ENCODE results near the gene PIK3C2B.

PIK3C2B gene

DNA sequence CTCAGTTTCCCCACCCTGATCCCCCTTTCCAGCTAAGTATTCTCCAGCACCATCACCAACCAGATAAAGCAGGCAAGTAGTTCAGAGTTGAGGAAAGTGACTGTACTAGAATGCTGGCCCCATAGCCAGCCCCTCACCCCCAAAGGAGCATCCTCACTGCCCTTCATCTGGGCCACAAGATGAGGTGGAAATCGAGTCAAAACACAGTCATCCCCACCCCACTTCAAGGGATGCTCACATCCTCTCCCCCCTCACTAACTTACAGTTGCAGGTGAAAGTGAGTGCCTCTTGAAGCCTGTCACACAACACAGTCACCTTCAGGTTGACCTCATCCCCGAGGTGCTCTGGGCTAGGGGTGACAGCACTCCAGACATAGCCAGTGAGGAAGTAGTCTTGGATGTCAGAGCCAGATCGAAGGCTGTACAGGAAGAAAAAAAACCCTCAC, 30.4 kb downstream of the PIK3C2B start:
- Histone ChIP-seq H3K27me3 (ENCODE audit: low read depth, low read length) (no peaks in the 10 kb centered on the region), H3K36me3 (ENCODE audit: control insufficient read depth in 1 of 2, insufficient read depth in 2 of 2, low read length in 2 of 2) (peaks cover 33 to 45% of the 10 kb centered on the region in 2 donors), H3K4me3 (ENCODE audit: low read depth in 1 of 2, low read length in 2 of 2) (no peak overlapping the region), H3K9me3 (ENCODE audit: control insufficient read depth in 1 of 2, low read length in 2 of 2) (no peaks in the 10 kb centered on the region), H3K27ac (ENCODE audit: low read length) (peak overlapping the region; percentile 57), H3K4me1 (ENCODE audit: control insufficient read depth in 1 of 2, insufficient read depth in 2 of 2, low read length in 2 of 2) (peaks cover 13 to 32% of the 10 kb centered on the region in 2 donors)

DNA sequence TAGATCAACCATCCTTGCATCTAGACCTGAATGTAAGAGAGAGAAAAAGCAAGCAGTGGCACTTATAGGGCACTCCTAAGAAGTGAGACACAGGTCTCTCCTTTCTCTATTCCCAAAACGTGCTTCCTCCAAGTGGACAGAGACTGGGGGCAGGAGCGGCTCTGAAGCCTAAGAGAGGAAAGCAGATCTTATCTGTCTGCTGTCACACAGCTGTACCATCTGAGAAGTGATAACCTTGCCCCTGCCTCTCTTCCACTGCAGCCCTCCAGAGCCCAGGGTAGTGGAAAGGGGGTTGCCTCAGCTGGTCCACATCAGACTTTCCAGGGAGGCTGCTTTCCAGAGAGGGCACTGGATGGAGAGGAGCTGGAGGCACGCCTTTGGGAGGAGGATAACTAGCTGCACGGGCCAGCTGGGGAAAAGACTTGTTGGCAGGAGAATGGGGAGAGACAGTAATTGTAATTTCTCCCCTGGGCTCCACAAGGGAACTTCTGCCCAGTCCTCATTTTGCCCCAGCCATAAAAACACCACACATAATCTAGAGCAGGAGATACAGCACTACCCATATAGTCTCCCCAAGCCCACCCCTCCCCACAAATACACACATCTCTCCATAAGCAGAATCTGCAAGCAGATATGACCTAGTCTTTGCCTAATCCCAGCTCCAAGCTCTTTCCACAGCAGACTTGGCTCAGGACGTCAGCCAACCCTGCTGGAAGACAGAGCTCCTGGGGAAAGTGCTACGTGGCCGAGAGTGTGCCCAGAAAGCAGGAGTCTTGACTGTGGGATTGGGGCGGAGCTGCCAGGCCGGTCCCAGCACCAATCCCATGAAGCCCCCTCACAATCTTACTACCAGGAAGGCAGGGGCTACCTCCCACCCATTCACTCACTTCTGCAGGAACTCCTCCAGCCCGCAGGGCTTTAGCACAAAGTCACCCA, 31.2 kb downstream of the PIK3C2B start:
- Histone ChIP-seq H3K27ac (ENCODE audit: low read length) (peak overlapping the region; percentile 57), H3K36me3 (ENCODE audit: control insufficient read depth in 1 of 2, insufficient read depth in 2 of 2, low read length in 2 of 2) (peaks cover 29 to 44% of the 10 kb centered on the region in 2 donors), H3K4me1 (ENCODE audit: control insufficient read depth in 1 of 2, insufficient read depth in 2 of 2, low read length in 2 of 2) (peaks cover 13 to 32% of the 10 kb centered on the region in 2 donors), H3K27me3 (ENCODE audit: low read depth, low read length) (no peaks in the 10 kb centered on the region), H3K9me3 (ENCODE audit: control insufficient read depth in 1 of 2, low read length in 2 of 2) (no peaks in the 10 kb centered on the region), H3K4me3 (ENCODE audit: low read depth in 1 of 2, low read length in 2 of 2) (no peak overlapping the region)

DNA sequence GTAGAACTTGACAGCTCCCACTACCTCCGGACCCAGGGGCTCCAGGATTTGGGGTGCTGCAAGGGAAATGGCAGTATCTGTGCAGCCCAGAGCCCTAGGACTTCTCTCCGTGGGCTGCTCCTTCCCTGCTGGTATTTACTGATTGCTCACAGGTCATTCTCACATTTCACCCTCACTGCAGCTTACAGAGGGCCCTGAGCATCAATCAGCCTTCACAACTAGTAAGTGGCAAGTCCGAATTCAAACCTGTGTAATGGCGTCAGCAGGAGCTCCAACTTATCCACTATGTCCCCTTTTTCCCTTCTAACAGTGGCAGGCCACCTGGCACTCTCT, 32.4 kb downstream of the PIK3C2B start:
- Histone ChIP-seq H3K27me3 (ENCODE audit: low read depth, low read length) (no peaks in the 10 kb centered on the region), H3K9me3 (ENCODE audit: control insufficient read depth in 1 of 2, low read length in 2 of 2) (no peaks in the 10 kb centered on the region), H3K4me3 (ENCODE audit: low read depth in 1 of 2, low read length in 2 of 2) (no peak overlapping the region), H3K36me3 (ENCODE audit: control insufficient read depth in 1 of 2, insufficient read depth in 2 of 2, low read length in 2 of 2) (peaks cover 32 to 50% of the 10 kb centered on the region in 2 donors), H3K4me1 (ENCODE audit: control insufficient read depth in 1 of 2, insufficient read depth in 2 of 2, low read length in 2 of 2) (peaks cover 13 to 35% of the 10 kb centered on the region in 2 donors), H3K27ac (ENCODE audit: low read length) (no peak overlapping the region)

DNA sequence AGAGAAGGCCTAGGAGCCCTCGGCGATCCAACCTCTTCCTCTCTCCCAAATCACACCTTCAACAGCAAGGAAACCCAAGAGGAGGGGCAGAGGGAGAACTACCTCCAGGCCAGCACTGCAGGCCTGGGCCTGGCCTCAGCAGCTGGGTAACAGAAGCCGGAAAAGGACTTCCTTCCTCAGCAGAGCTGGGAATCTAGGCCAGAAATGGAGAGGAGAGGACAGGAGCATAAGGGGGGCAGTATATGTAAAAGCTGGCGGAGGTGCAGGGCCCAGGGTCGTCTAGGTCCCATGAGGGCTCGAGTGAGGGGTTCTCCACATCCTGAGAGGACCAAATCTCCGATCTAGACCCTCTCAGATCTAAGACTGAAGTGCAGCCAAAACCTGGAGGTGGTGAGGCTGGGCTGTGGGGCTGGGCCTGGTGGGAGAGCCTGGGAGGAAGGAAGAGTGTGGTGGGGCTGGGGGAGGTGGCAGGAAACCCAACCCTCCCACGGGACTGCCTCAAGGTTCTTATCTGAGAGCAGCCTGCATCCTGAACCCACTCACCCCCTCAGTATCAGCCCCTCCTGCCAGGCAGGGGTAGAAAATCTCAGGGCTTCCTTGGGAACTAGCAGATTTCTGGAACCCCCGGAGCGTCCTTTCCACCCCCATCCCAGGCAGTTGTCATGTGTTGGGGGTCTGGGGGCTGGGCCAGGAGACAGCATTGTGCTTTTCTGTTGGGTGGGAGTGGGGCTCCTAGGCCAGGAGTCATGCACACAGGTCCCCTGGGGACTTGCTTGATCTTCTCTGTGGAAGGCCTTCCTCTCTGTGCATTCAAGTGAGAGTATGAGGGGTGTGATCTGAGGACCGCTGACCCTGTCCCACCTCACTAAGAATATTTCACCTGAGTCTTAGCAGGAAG, 33.0 kb downstream of the PIK3C2B start:
- Histone ChIP-seq H3K27me3 (ENCODE audit: low read depth, low read length) (no peaks in the 10 kb centered on the region), H3K9me3 (ENCODE audit: control insufficient read depth in 1 of 2, low read length in 2 of 2) (no peaks in the 10 kb centered on the region), H3K36me3 (ENCODE audit: control insufficient read depth in 1 of 2, insufficient read depth in 2 of 2, low read length in 2 of 2) (peaks cover 32 to 53% of the 10 kb centered on the region in 2 donors), H3K4me3 (ENCODE audit: low read depth in 1 of 2, low read length in 2 of 2) (no peak overlapping the region), H3K4me1 (ENCODE audit: control insufficient read depth in 1 of 2, insufficient read depth in 2 of 2, low read length in 2 of 2) (peaks cover 13 to 34% of the 10 kb centered on the region in 2 donors), H3K27ac (ENCODE audit: low read length) (peak overlapping the region; percentile 33)

DNA sequence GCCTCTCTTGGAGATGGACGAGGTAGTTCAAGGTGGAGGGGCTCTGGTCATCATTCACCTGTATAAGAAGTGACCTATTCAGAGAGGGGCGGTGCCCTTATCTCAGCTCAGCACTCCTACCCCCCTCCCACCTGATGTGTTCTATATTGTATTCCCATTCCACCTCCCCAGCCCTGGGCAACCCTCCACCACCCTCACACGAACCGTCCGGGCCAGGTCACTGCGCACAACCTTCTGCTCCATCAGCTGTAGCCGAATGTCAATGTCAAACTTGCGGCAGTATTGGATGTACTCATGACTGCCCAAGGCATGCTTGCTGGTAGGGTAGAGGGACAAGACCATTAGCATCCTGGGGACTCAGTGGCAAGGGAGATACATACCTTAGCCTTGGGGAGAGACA, 34.3 kb downstream of the PIK3C2B start:
- peaks cover 37 to 55% of the 10 kb centered on the region in 2 donors for H3K36me3 ChIP-seq (ENCODE audit: control insufficient read depth in 1 of 2, insufficient read depth in 2 of 2, low read length in 2 of 2)
- H3K4me1 ChIP-seq (ENCODE audit: control insufficient read depth in 1 of 2, insufficient read depth in 2 of 2, low read length in 2 of 2): peaks cover 11 to 25% of the 10 kb centered on the region in 2 donors
- H3K4me3 ChIP-seq (ENCODE audit: low read depth in 1 of 2, low read length in 2 of 2): no peak overlapping the region
- H3K9me3 ChIP-seq (ENCODE audit: control insufficient read depth in 1 of 2, low read length in 2 of 2): no peaks in the 10 kb centered on the region
- H3K27ac ChIP-seq (ENCODE audit: low read length): no peak overlapping the region
- H3K27me3 ChIP-seq (ENCODE audit: low read depth, low read length): no peaks in the 10 kb centered on the region

DNA sequence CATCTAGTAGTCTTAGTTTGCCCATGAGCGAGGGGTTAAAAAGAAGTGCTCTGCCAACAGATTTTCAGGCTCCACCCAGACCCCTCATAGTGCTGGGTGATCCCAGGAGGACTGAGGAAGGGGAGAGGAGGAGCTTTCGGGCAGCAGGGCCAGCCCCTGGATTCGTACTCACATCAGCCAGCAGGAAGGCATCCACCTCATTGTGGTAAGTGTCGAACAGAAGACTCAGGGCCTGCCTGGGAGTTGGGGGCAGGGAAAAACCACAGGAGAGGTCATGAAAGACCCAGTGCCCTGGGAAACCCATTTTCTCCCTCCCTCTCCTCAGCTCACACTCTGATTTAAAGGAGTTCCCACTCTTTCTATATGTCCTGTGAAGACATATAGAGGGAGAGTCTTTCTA, 34.9 kb downstream of the PIK3C2B start:
- Histone ChIP-seq H3K36me3 (ENCODE audit: control insufficient read depth in 1 of 2, insufficient read depth in 2 of 2, low read length in 2 of 2) (peaks cover 40 to 60% of the 10 kb centered on the region in 2 donors), H3K27me3 (ENCODE audit: low read depth, low read length) (no peaks in the 10 kb centered on the region), H3K9me3 (ENCODE audit: control insufficient read depth in 1 of 2, low read length in 2 of 2) (no peaks in the 10 kb centered on the region), H3K27ac (ENCODE audit: low read length) (no peak overlapping the region), H3K4me3 (ENCODE audit: low read depth in 1 of 2, low read length in 2 of 2) (no peak overlapping the region), H3K4me1 (ENCODE audit: control insufficient read depth in 1 of 2, insufficient read depth in 2 of 2, low read length in 2 of 2) (peaks cover 4 to 20% of the 10 kb centered on the region in 2 donors)

DNA sequence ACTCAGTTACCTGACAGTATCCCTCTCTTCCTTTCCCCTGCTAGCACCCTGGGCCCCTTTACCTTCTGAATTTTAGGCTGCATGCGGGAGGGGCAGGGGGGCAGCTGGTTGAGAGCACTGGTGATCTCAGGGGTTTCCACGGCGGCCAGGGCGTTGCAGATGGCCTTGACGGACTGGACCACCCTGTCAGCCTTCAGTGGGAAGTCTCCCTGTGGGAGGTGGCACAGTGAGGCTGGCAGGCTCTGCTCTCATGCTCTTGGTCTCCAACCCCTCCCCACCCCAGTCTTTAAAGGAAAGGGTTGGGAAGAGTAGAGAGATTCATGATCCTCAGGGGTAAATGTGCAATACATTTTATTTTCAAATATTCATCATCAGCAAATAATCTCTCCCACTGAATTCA, 36.9 kb downstream of the PIK3C2B start:
- H3K9me3 ChIP-seq (ENCODE audit: control insufficient read depth in 1 of 2, low read length in 2 of 2): no peaks in the 10 kb centered on the region

DNA sequence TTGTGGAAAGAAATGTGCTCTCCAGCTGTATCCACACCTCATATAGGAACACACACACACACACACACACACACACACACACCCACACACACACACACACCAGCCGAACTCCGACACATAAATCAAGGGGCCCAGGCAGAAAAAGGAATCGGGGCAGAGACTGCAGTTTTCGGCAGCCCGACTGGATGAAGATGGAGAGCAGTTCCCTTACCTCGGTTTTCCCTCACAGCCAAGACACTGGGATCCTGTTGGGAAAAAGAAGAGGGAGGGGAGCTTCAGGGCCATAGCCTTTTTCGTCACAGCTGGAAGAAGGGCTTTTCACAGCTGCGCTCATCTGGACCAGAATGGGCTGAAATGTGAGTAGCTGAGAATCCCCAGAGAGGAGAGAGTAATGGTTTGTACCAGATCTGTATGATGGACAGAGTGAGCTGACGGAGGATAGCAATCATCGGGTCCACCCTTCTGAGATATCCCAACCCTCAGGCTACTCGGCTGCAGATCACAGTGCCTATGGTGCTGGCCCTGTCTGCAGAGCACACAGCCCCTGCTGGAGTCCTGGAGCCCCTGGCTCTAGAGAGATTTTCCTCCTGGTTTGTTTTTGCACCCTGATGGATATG, 37.7 kb downstream of the PIK3C2B start:
- Histone ChIP-seq H3K4me3 (ENCODE audit: low read depth in 1 of 2, low read length in 2 of 2) (no peak overlapping the region), H3K9me3 (ENCODE audit: control insufficient read depth in 1 of 2, low read length in 2 of 2) (no peaks in the 10 kb centered on the region), H3K4me1 (ENCODE audit: control insufficient read depth in 1 of 2, insufficient read depth in 2 of 2, low read length in 2 of 2) (peaks cover 6 to 8% of the 10 kb centered on the region in 2 donors), H3K36me3 (ENCODE audit: control insufficient read depth in 1 of 2, insufficient read depth in 2 of 2, low read length in 2 of 2) (peaks cover 44 to 52% of the 10 kb centered on the region in 2 donors), H3K27me3 (ENCODE audit: low read depth, low read length) (no peaks in the 10 kb centered on the region), H3K27ac (ENCODE audit: low read length) (no peak overlapping the region)

More for the DNA sequence above, 36.9 kb downstream of the PIK3C2B start:
- Histone ChIP-seq H3K27me3 (ENCODE audit: low read depth, low read length) (no peaks in the 10 kb centered on the region), H3K4me1 (ENCODE audit: control insufficient read depth in 1 of 2, insufficient read depth in 2 of 2, low read length in 2 of 2) (peaks cover 4 to 10% of the 10 kb centered on the region in 2 donors), H3K36me3 (ENCODE audit: control insufficient read depth in 1 of 2, insufficient read depth in 2 of 2, low read length in 2 of 2) (peaks cover 44 to 56% of the 10 kb centered on the region in 2 donors), H3K27ac (ENCODE audit: low read length) (no peak overlapping the region), H3K4me3 (ENCODE audit: low read depth in 1 of 2, low read length in 2 of 2) (no peak overlapping the region)

DNA sequence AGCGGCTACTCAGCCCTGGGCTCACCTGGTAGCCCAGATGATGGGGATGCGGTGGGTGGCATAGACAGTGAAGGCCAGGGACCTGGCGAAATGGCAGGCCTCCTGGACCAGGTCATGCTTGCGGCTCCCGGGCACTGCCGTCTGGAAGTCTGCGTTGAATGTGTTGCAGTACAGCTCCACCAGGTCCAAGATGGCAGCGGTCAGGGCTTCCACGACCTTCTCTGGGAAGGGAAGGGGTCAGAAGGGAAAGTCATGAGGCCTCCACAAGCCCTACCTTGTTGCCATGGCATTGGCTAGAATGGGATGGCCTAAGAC, 38.8 kb downstream of the PIK3C2B start:
- no peak overlapping the region for H3K27ac ChIP-seq (ENCODE audit: low read length)
- peaks cover 16 to 18% of the 10 kb centered on the region in 2 donors for H3K4me1 ChIP-seq (ENCODE audit: control insufficient read depth in 1 of 2, insufficient read depth in 2 of 2, low read length in 2 of 2)
- H3K27me3 ChIP-seq (ENCODE audit: low read depth, low read length): no peaks in the 10 kb centered on the region
- no peaks in the 10 kb centered on the region for H3K9me3 ChIP-seq (ENCODE audit: control insufficient read depth in 1 of 2, low read length in 2 of 2)
- H3K36me3 ChIP-seq (ENCODE audit: control insufficient read depth in 1 of 2, insufficient read depth in 2 of 2, low read length in 2 of 2): peaks cover 44 to 52% of the 10 kb centered on the region in 2 donors
- no peak overlapping the region for H3K4me3 ChIP-seq (ENCODE audit: low read depth in 1 of 2, low read length in 2 of 2)

DNA sequence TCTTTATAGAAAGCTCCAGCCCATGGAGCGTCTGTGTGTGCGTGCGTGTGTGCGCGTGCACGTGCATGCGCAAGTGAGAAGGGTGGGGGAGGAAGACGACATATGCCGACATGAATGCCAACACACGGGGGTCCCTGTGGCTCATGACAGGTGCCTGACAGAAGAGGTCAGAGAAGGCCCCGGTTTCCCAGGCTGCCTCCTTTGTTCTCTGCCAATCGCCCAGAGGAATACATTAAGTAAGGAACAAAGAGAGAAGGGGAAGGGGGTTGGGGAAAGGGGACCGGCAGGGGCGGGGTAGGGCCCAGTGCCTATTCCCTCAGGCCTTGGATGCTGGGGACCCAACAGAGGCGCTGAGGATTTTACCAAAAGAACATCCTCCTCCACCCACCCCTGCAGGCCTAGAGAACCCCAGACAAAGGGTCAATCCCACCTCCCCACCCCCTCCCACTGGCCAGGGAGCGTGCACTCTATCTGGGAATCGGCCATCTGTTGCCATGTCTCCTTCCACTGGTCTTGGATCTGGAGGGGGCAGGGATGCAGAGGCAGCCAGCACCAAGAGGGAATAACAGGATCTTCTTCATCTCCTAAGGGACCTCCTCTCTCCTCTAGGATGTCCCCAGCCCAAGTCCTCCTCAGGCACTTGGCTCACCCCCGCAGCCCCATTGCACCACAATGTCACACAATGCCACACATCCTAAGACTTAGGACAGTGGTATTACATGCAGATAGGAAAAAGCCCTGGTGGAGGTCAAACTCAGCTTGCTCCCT, 39.4 kb downstream of the PIK3C2B start:
- no peak overlapping the region for H3K27ac ChIP-seq (ENCODE audit: low read length)
- no peaks in the 10 kb centered on the region for H3K9me3 ChIP-seq (ENCODE audit: control insufficient read depth in 1 of 2, low read length in 2 of 2)
- H3K4me1 ChIP-seq (ENCODE audit: control insufficient read depth in 1 of 2, insufficient read depth in 2 of 2, low read length in 2 of 2): peaks cover 16 to 22% of the 10 kb centered on the region in 2 donors
- H3K36me3 ChIP-seq (ENCODE audit: control insufficient read depth in 1 of 2, insufficient read depth in 2 of 2, low read length in 2 of 2): peaks cover 43 to 46% of the 10 kb centered on the region in 2 donors
- no peak overlapping the region for H3K4me3 ChIP-seq (ENCODE audit: low read depth in 1 of 2, low read length in 2 of 2)
- H3K27me3 ChIP-seq (ENCODE audit: low read depth, low read length): no peaks in the 10 kb centered on the region
